Measurements from ENCODE around the gene CLEC12A. TPM values are rescaled to one million over a fixed set of nuclear protein-coding genes. Genes with fewer than 3 reads are reported as not detected.

CLEC12A gene
- total and polyA plus RNA-seq, 9 donors, result 0.46 to 1.8 (median 0.97) TPM; not detected in 4

DNA sequence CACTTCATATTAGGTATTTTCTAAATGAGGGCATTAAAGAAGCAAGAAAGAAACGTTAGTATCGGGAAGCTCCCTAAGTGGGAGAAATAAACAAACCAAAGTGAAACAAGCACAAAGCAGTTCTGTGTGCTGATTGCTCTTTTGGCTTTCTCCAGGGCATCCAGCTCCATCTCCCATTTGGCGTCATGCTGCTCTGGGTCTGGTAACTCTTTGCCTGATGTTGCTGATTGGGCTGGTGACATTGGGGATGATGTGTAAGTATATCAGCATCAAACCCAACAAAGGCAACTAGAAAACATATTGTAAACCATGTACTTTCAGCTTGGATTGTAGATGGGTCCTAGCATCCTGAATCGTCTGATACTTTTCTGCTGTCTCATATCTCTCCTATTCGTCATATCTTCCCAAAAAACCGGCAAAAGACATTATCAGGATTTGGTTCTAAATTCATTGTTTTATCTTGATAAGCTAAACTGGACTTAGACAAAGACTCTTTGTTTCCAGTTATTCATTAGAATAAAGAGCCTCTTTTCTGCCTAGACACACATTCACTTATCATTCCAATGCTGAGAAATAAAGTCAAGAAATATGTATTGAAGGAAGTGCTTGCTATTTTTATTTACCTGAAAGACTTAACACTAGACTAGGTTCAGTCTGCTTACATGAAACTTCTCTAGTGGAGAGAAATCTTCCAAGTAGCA is 41.6 kb downstream of the CLEC12A start:
- 64 to 71% (median 65%) methylated on average over 6 of the region's 6 CpGs for WGBS, 3 donors
- no peaks in the 10 kb centered on the region for H3K36me3 ChIP-seq
- H3K4me1 ChIP-seq (ENCODE audit: insufficient read depth), result no peaks in the 10 kb centered on the region
- H3K27me3 ChIP-seq, result peaks cover 3% of the 10 kb centered on the region
- H3K4me3 ChIP-seq, result no peak overlapping the region
- intact Hi-C loops (cut with DNase I), result no loop called here
- H3K27ac ChIP-seq, result no peak overlapping the region
- H3K9me3 ChIP-seq, result no peaks in the 10 kb centered on the region
- DNase-seq, result no peak
- TF ChIP-seq, protein P1, sequence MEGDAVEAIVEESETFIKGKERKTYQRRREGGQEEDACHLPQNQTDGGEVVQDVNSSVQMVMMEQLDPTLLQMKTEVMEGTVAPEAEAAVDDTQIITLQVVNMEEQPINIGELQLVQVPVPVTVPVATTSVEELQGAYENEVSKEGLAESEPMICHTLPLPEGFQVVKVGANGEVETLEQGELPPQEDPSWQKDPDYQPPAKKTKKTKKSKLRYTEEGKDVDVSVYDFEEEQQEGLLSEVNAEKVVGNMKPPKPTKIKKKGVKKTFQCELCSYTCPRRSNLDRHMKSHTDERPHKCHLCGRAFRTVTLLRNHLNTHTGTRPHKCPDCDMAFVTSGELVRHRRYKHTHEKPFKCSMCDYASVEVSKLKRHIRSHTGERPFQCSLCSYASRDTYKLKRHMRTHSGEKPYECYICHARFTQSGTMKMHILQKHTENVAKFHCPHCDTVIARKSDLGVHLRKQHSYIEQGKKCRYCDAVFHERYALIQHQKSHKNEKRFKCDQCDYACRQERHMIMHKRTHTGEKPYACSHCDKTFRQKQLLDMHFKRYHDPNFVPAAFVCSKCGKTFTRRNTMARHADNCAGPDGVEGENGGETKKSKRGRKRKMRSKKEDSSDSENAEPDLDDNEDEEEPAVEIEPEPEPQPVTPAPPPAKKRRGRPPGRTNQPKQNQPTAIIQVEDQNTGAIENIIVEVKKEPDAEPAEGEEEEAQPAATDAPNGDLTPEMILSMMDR (IDR thresholded peaks at IDR 0.05), result no peak
- TF ChIP-seq EP300 (IDR thresholded peaks at IDR 0.05) (no peak), POLR2A (IDR thresholded peaks at IDR 0.05) (no peak)

DNA sequence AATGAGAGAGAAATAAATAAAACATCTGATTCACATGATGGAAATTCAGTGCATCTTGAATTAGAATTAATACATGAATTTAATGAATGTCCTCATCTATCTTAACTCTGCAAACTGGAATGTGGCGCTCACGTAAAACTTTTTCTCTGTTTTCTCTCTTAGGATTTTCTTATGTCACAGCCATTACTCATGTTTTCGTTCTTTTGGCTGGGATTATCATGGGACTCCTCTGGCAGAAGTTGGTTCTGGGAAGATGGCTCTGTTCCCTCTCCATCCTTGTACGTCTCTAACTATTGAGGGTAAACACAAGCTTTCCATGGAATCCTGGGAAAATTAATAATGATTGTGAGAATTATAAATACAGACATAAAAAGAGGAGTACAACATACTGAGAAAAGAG is 44.2 kb downstream of the CLEC12A start:
- TF ChIP-seq POLR2A (IDR thresholded peaks at IDR 0.05) (no peak), EP300 (IDR thresholded peaks at IDR 0.05) (no peak)
- TF ChIP-seq, protein P1 (IDR thresholded peaks at IDR 0.05), result no peak
- Histone ChIP-seq H3K4me1 (ENCODE audit: insufficient read depth) (no peaks in the 10 kb centered on the region), H3K27ac (no peak overlapping the region), H3K4me3 (no peak overlapping the region), H3K36me3 (no peaks in the 10 kb centered on the region), H3K27me3 (peaks cover 3% of the 10 kb centered on the region), H3K9me3 (no peaks in the 10 kb centered on the region)
- intact Hi-C loops (cut with DNase I), result no loop called here
- no peak for DNase-seq
- 72 to 73% (median 73%) methylated on average over 4 of the region's 4 CpGs for WGBS, 3 donors

DNA sequence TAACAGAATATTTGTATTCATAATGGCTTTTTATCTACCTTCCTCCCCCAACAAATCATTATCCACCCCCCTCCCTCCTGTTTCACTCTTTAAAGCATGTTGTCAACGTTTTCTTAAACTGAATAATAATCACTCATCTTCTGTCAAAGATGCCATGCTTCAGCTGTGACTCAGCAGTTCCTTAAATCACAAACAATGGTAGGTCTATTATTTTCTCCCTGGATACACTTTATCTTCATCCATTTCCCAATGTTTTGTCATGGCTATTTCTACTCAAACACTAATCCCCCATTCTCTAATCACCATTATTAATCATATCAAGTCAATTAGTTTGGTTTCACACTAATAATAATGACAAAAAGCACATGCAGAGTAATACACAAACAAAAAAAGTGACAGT is 45.7 kb downstream of the CLEC12A start:
- intact Hi-C loops (cut with DNase I), result no loop called here
- H3K27ac ChIP-seq, result no peak overlapping the region
- DNase-seq, result no peak
- H3K9me3 ChIP-seq, result no peaks in the 10 kb centered on the region
- H3K27me3 ChIP-seq, result peaks cover 3% of the 10 kb centered on the region
- no peaks in the 10 kb centered on the region for H3K36me3 ChIP-seq
- TF ChIP-seq POLR2A (IDR thresholded peaks at IDR 0.05) (no peak), EP300 (IDR thresholded peaks at IDR 0.05) (no peak)
- TF ChIP-seq, protein P1 (IDR thresholded peaks at IDR 0.05), result no peak
- no peak overlapping the region for H3K4me3 ChIP-seq
- H3K4me1 ChIP-seq (ENCODE audit: insufficient read depth), result no peaks in the 10 kb centered on the region
- 2 to 12% (median 2%) methylated on average over 1 of the region's 1 CpG for WGBS, 3 donors

DNA sequence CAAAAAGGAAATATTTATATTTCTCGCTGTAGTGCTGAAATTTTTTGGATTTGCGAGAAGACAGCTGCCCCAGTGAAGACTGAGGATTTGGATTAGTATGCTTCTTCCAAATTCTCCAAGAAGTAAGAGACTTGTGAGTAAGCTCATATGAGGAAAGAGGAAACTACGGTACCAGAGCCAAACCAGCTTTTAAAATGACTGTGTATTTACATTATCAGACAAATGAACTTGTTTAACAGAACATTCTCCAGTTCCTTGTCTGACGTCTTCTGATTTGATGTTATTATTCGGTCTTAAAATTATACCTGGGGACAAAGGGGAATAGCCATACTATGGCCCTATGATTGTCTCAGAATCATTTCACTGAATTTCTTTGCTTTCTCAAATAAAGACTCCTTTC is 47.2 kb downstream of the CLEC12A start:
- intact Hi-C loops (cut with DNase I), result no loop called here
- Histone ChIP-seq H3K4me3 (no peak overlapping the region), H3K36me3 (no peaks in the 10 kb centered on the region), H3K4me1 (ENCODE audit: insufficient read depth) (no peaks in the 10 kb centered on the region), H3K9me3 (no peaks in the 10 kb centered on the region), H3K27ac (no peak overlapping the region), H3K27me3 (peaks cover 3% of the 10 kb centered on the region)
- TF ChIP-seq, protein P1 (IDR thresholded peaks at IDR 0.05), result no peak
- TF ChIP-seq EP300 (IDR thresholded peaks at IDR 0.05) (no peak), POLR2A (IDR thresholded peaks at IDR 0.05) (no peak)
- no peak for DNase-seq
- 73 to 77% (median 75%) methylated on average over 5 of the region's 5 CpGs for WGBS, 3 donors
